Psoas muscle (tissue), 8 donors: ENCODE data around the gene CRYGS. TPM values are rescaled to one million over a fixed set of nuclear protein-coding genes. Genes with fewer than 3 reads are reported as not detected.

Experiments
- ATAC-seq, 4 donors: fragments of 200-7000 bp; cut with Tn5 transposase; one replicate each; pipeline ENCODE4 v1.9.1; 2020; ENCODE audit warnings: moderate library complexity in 3 of 4, mild to moderate bottlenecking in 2 of 4
- DNase-seq, 2 donors: peaks; one replicate each; pipeline ENCODE4 v3.0.0-alpha.2; 2020
- H3K27ac ChIP-seq: fragments of 200-600 bp; one replicate; pipeline ENCODE4 v1.8.0; 2022
- H3K27me3 ChIP-seq, 3 donors: fragments of 200-600 bp in 1 of 3; one replicate each; pipeline versions ENCODE4 v1.6.1 to v1.8.0; 2013 to 2022; ENCODE audit warnings: low read length in 2 of 3, mild to moderate bottlenecking in 2 of 3, moderate library complexity in 1 of 3; ENCODE audit not compliant: insufficient read depth in 3 of 3
- H3K36me3 ChIP-seq, 2 donors: fragments of 200-600 bp in 1 of 2; one replicate each; pipeline versions ENCODE4 v1.6.1 to v1.8.0; 2013 to 2022; ENCODE audit warnings: low read depth in 1 of 2, mild to moderate bottlenecking in 1 of 2, moderate library complexity in 1 of 2; ENCODE audit not compliant: insufficient read depth in 1 of 2
- H3K4me1 ChIP-seq: fragments of 200-600 bp; one replicate; pipeline ENCODE4 v1.8.0; 2022
- H3K4me3 ChIP-seq: fragments of 200-600 bp; one replicate; pipeline ENCODE4 v1.8.0; 2022; ENCODE audit warnings: mild to moderate bottlenecking
- H3K9me3 ChIP-seq: fragments of 200-600 bp; one replicate; pipeline ENCODE4 v1.8.0; 2022
- CTCF ChIP-seq: fragments of 200-600 bp; IDR thresholded peaks from one replicate; pipeline ENCODE4 v1.8.0; 2022; ENCODE audit warnings: antibody characterized with exemption
- WGBS, 3 donors: extraction: QIAGEN DNeasy Blood & Tissue Kit; methylation state at CpG; one replicate each; pipeline versions ENCODE4 v1.1.6 to v1.1.7; 2013; 5-methylcytosine and 5-hydroxymethylcytosine counted together
- intact Hi-C, 2 donors: fragments of 100-400 bp; cut with DNase I; formaldehyde crosslinking; loops; one replicate each; pipeline versions ENCODE4 v1.11.0 to v1.14.2; 2022
- polyA plus RNA-seq, 3 donors: library from polyadenylated mRNA; stranded (reverse); fragments of 200-250 nt; gene quantifications; one replicate each; pipeline ENCODE4 v1.2.3, GENCODE V29; 2013
- total RNA-seq, 4 donors: library from RNA; stranded (reverse); fragmentation: NEBNext Ultra II Directional in 2 of 4; extraction: Animal tissue kit (Norgen Biotek cat#: 25700) in 2 of 4; gene quantifications; one replicate each; pipeline versions ENCODE4 v1.2.1 to v1.2.4, GENCODE V29; 2021 to 2023
- donor health status: healthy with polysubstance abuse.
- donor health status: DM: no; HTN: no; CAD: no; lungs with moderate emphysema.
- donor health status: Bipolar disorder and iron deficiency.
- donor health status: healthy.
- donor health status: DM: yes; HTN: yes; CAD: no.
- donor health status: DM: no; HTN: no; CAD: no.
- donor health status: DM: no; HTN: no; CAD: no.
- donor health status: DM: yes; HTN: yes; CAD: no.

CRYGS gene
- total and polyA plus RNA-seq, 7 donors: 0.30 to 1.0 (median 0.56) TPM

- intact Hi-C loops: no loop called here
- ATAC-seq (no peak), DNase-seq (no peak)
- Histone ChIP-seq H3K4me3 (no peak overlapping the region), H3K27me3 (peaks cover 0 to 5% (median 3%) of the 10 kb centered on the region in 3 donors), H3K9me3 (no peaks in the 10 kb centered on the region), H3K27ac (no peak overlapping the region), H3K36me3 (no peaks in the 10 kb centered on the region), H3K4me1 (no peaks in the 10 kb centered on the region)
- WGBS, 3 donors: 68 to 77% (median 74%) methylated on average over 4 of the region's 4 CpGs
- no peak for TF ChIP-seq CTCF
These were observed 29.1 kb downstream of the CRYGS start for GRCh38 chr3:186515125-186515524.

- DNase-seq: no peak
- H3K4me1 ChIP-seq: no peaks in the 10 kb centered on the region
- TF ChIP-seq CTCF: no peak
- WGBS, 3 donors: 73 to 82% (median 82%) methylated on average over 3 of the region's 3 CpGs
- intact Hi-C loops: no loop called here
- no peaks in the 10 kb centered on the region for H3K36me3 ChIP-seq
- no peak overlapping the region for H3K4me3 ChIP-seq
- H3K9me3 ChIP-seq: no peaks in the 10 kb centered on the region
- peaks cover 0 to 5% (median 3%) of the 10 kb centered on the region in 3 donors for H3K27me3 ChIP-seq
- no peak overlapping the region for H3K27ac ChIP-seq
- ATAC-seq: no peak
These were observed 29.7 kb downstream of the CRYGS start for GRCh38 chr3:186514296-186515002.

- Histone ChIP-seq H3K4me1 (no peaks in the 10 kb centered on the region), H3K4me3 (no peak overlapping the region), H3K27me3 (peaks cover 0 to 5% (median 3%) of the 10 kb centered on the region in 3 donors), H3K36me3 (no peaks in the 10 kb centered on the region), H3K9me3 (no peaks in the 10 kb centered on the region), H3K27ac (no peak overlapping the region)
- intact Hi-C loops: no loop called here
- TF ChIP-seq CTCF: no peak
- DNase-seq (no peak), ATAC-seq (no peak)
- WGBS, 3 donors: 25 to 37% (median 32%) methylated on average over 5 of the region's 5 CpGs
These were observed 30.8 kb downstream of the CRYGS start for GRCh38 chr3:186513386-186513785.

GRCh38 chr3:186512570-186513302 lies 31.4 kb downstream of the CRYGS start:
- no peak for ATAC-seq
- intact Hi-C loops: no loop called here
- Histone ChIP-seq H3K27ac (no peak overlapping the region), H3K36me3 (no peaks in the 10 kb centered on the region), H3K9me3 (no peaks in the 10 kb centered on the region), H3K27me3 (peaks cover 0 to 5% (median 0%) of the 10 kb centered on the region in 3 donors), H3K4me1 (no peaks in the 10 kb centered on the region), H3K4me3 (no peak overlapping the region)
- no peak for DNase-seq
- WGBS, 3 donors: 42 to 44% (median 43%) methylated on average over 9 of the region's 9 CpGs
- TF ChIP-seq CTCF: no peak
